ENCODE data around the gene SAAL1.
"Not testable (repeated sequence)": the region's sequence is repeated elsewhere in the genome, so short reads cannot be mapped to it uniquely, and the experiment has no call there.

Gene SAAL1, protein sequence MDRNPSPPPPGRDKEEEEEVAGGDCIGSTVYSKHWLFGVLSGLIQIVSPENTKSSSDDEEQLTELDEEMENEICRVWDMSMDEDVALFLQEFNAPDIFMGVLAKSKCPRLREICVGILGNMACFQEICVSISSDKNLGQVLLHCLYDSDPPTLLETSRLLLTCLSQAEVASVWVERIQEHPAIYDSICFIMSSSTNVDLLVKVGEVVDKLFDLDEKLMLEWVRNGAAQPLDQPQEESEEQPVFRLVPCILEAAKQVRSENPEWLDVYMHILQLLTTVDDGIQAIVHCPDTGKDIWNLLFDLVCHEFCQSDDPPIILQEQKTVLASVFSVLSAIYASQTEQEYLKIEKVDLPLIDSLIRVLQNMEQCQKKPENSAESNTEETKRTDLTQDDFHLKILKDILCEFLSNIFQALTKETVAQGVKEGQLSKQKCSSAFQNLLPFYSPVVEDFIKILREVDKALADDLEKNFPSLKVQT

DNA sequence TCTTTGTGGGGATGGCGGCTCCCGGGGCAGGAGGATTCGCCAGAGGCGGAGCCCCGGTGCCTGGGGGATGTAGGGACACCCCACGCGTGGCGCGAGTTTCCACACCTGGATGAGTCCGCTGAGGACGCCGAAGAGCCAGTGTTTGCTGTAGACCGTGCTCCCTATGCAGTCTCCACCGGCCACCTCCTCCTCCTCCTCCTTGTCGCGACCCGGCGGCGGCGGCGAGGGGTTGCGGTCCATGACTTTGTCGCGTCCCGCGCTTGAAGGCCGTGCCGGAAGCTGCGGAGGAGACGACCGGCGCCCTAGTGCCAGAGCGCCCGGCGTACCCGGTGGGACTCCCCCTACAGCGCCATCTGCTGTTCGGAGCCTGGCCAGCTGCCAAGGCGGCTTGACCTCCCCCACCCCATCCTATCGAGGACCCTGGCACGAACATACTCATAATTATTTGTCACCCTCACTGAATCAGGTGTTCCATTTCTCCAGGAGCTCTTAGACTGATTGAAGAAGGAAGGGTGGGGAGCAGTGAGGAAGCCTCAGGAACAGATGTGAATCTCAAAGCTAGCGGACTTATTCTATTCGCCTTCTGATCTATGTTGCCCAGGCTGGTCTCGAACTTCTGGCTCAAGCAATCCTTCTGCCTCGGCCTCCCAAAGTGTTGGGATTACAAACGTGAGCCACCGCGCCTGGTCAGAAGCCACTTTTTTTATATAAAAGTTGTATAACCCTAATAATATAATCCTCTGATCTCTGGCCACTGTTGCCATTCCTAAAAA is at the start of gene SAAL1:
TSS of gene SAAL1 (minus strand) at position 281 of the 773 bp plus-strand sequence. CDS start at position 240, 41 bp downstream.
- DNase-seq, result peak; percentile 91

DNA sequence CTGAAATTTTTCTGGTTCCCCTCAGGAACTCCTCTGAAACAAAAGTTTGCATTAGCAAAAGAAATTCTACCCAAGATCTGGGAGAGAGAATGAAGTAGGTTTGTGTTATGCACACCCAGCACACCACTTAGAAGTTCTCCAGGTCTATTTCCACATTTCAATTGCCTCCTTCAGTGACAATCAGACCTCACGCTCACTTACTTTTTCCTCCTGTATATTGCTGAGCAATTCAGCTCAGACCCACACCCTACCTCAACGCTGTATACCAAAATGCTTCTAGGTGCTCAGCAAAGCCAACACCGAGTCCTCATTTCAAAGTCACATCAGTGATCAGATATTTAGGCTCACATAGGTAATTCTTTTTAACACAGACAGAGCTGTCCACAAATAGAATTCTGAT is 45.7 kb upstream of the SAAL1 start:
- no peak for DNase-seq

DNA sequence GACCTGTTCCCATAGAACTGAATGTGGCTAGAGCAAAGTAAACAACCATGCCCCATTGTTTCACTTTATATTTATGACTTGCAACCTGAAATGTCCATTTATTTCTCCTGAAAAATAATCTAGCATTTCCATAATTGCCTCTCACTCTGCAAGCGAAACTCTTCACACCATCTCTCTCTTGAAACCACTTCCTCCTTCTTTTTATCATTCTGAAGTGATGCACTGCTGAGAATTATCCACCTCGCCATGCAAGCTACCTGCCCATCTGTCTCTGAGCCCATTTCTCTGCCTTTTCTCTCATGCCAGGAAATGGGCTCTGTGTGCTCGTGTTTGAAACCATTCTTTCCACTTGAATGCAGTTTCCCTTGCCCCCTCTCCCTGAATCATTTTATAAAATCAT is 40.0 kb upstream of the SAAL1 start:
- no peak for DNase-seq

DNA sequence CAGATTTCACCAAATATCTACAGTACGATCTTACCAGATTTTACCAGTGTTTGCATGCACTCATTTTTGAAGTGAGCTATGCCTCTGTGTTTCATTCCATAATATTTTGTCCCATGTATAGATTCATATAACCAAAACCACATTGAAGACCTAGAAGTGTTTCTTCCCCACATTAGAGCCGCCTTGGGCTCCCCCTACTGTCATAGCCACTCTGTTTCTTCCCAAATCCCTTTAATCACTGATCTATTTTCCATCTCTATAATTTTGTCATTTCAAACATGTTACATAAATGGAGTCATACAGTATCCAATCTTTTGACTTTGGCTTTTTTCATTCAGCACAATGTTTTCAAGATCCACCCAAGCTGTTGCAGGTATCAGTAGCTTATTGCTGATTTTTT is 39.1 kb upstream of the SAAL1 start:
- no peak for DNase-seq

DNA sequence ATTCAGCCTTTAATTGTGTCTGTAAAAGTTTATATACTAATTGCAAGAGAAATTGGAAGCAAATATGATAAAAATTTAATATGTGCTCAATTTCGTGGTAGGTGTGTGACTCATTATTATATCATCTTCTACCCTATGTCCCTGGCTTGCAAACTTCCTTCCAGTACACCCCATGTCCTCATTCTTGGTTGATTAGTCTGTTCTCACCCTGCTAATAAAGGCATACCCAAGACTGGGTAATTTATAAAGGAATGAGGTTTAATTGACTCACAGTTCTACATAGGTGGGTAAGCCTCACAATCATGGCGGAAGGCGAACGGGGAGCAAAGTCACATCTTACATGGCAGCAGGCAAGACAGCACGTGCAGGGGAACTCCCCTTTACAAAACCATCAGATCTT is 38.4 kb upstream of the SAAL1 start:
- DNase-seq, result no peak

DNA sequence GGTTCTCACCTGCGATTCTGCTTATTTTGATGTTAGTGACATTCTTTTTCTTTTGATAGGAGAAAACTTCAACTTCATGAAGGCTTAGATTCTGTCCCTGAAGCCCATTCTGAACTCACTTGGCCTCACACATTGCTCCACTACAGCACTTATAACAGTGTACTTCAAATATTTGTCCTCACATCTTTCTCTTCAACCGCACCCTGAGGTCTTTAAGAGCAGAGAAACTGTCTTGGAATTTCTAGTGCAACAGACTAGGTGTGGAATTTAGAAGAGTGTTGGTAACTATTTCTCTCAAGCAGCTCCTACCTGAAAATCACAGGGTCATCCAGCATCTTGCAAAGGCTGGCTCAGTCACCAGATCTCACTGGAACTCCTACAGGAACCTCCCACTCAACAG is 34.3 kb upstream of the SAAL1 start:
- no peak for DNase-seq

DNA sequence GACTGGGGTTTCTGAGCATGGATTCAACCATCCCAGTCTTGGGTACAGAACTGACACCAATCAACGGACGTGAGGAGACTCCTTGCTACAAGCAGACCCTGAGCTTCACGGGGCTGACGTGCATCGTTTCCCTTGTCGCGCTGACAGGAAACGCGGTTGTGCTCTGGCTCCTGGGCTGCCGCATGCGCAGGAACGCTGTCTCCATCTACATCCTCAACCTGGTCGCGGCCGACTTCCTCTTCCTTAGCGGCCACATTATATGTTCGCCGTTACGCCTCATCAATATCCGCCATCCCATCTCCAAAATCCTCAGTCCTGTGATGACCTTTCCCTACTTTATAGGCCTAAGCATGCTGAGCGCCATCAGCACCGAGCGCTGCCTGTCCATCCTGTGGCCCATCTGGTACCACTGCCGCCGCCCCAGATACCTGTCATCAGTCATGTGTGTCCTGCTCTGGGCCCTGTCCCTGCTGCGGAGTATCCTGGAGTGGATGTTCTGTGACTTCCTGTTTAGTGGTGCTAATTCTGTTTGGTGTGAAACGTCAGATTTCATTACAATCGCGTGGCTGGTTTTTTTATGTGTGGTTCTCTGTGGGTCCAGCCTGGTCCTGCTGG is 31.4 kb upstream of the SAAL1 start:
- DNase-seq, result no peak

DNA sequence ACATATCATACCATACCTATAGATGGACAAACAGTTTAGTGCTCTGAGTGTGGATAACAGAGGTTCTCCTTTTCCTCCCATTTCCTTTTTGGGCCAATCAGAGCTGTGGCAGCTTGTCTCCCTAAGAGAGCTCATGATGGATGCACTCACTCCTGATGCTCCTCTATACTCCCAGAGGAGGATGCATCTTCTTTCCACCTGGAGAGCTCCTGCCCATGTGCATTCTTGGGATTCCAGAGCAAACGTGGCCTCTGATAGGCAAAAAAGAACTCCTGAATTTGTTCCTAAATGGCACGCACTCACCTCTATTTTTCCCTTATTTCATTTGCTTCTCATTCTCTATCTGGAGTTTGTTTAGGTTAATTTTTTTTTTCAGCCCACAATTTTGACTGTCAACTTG is 29.4 kb upstream of the SAAL1 start:
- DNase-seq, result no peak

DNA sequence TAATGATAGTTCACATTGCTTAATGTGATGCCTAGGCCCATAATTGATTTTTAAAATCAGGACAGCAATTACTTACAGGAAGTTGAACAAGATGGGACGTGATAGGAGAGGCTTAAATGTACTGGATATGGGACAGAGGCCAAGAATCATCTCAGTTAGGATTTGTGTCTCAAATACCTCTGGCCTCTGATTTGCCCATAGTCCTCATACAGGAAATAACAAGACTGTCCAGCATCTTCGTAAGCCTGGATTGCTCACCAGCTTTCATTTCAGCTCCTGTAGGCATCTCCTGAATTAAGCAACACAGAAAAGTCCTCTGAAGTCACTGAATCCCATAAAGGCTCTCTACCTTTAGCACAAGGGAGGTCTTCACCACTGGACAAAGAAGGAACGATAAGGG is 26.5 kb upstream of the SAAL1 start, which contains the start of gene MRGPRX3:
TSS of gene MRGPRX3 (plus strand) at position 231 of the 400 bp plus-strand sequence. CDS start 4,632 bp downstream, outside the sequence.
- no peak for DNase-seq

DNA sequence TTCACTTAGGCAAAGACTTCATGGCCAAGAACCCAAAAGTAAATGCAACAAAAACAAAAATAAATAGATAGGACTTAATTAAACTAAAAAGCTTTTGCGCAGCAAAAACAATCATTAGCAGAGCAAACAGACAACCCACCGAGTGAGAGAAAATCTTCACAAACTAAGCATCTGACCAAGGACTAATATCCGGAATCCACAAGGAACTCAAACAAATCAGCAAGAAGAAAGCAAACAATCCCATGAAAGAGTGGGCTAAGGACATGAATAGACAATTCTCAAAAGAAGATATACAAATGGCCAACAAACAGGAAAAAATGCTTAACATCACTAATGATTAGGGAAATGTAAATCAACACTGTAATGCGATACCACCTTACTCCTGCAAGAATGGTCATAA is 25.2 kb upstream of the SAAL1 start:
- DNase-seq, result not testable (repeated sequence)

DNA sequence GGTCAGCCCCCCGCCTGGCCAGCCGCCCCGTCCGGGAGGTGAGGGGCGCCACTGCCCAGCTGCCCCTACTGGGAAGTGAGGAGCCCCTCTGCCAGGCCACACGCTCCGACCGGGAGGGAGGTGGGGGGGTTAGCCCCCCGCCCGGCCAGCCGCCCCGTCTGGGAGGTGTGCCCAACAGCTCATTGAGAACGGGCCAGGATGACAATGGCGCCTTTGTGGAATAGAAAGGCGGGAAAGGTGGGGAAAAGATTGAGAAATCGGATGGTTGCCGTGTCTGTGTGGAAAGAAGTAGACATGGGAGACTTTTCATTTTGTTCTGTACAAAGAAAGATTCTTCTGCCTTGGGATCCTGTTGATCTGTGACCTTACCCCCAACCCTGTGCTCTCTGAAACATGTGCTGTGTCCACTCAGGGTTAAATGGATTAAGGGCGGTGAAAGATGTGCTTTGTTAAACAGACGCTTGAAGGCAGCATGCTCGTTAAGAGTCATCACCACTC is 15.5 kb upstream of the SAAL1 start:
- DNase-seq, result not testable (repeated sequence)

DNA sequence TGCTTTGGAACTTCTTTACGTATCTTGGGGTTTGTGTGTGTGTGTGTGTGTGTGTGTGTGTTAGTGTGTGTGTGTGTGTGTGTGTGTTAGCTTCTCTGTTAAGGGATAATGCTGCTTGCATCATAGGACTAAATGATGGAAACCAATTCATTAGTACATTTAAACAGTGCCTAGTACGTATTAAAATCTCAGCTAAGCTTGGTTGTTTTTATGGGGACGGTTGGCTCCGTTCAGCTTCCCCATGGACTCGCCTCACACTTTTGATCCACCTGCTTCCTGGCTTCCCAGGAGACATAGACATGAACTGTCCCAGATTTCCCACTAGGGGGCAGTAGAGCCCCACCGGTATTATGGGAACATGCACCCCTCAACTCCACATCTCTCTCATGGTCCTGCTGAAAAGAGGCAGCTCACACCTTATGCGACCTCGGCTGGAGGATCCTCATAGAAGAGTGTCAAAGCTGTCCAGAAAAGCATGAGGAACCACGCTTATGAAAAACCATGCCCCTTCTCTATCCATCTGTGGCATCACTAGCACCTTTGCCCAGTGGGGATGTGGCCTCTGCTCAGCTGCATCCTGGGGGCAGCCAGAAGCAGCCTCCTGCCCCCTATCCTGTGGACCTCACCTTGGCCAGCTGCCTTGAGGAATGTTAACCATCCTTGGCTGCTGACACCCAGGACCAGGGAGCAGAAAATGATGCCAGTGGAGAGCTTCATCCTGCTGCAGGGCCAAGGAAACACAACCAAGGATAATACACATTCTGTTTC is 9.7 kb upstream of the SAAL1 start:
- peak; percentile 58 for DNase-seq

DNA sequence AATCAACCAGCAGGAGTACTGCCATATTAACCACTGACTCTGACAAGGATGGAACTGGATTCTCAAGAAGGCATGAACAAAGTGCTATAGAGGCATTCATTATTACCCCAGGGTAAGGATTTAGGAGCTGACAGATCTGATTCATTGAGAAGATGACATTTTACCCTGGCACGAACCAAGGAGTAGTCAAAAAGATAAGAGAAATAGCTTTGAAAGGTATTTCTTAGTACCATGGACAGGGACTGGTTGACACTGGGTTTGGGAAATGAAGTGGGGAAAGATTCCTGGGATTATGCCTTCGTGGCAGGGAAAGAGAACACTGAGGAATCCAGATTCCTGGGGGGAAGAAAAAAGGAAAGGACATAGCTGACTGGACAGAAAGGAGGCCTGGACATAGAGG is 5.1 kb upstream of the SAAL1 start:
- no peak for DNase-seq

DNA sequence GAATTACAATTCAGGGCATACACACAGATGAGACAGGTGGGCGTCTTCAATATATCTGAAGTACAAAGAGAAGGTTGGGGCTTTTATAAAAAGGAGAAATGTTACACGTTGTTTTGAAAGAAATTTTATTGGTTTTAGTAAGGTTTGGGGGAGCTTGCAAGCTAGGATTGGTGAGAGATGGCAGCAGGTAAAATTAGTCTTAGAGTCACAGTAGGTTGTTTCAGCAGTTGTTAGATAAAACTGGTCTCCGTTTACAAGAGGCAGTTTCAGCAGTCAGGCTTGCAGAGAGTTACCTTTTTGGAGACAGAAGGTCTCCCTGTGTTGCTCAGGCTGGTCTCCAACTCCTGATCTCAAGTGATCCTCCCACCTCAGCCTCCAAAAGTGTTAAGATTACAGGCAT is 2.4 kb upstream of the SAAL1 start:
- DNase-seq, result no peak

DNA sequence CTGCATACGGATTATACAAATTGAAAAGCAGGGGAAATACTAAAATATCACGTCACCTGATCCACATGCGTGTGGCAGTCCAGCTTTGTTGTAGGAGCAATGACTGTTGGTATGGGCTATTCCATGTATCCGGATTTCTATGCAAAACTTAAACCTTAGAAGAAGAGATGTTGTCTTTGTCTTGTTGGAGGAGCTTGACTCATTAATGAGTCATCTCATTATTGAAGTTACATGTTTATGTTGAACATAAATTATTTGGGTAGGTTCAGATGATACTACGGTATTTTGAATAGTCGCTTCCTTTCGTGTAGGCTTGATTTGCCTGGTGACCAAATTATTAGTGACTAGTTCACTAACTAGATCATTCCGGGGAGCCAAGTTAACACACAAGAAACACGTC is 806 bp upstream of the SAAL1 start:
- DNase-seq, result no peak

DNA sequence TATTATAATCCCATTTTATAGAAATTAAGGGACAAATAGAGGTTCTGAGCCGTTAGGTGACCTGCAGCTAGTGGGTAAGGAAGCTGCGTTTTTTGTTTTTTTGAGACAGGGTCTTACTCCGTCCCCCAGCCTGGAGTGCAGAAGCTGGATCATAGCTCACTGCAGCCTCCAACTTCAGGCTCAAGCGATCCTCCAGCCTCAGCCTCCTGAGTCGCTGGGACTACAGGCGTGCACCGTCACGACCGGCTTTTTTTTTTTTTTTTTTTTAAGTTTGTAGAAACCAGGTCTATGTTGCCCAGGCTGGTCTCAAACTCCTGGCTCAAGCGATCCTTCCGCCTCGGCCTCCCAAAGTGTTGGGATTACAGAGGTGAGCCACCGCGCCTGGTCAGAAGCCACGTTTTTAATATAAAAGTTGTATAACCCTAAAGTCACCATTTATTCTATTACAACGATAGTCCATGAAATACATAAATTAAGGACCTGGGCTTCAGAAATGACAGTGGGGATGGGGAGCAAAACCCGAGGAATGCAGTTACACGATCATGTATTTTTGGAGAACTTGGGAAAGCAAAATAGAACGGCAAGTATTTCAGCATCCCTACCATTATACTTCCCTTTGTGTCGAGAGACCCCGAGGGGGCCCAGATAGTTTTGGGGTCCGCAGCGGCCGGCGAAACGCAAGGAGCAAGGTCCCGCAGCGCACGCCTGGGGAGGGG is 638 bp downstream of the SAAL1 start:
- no peak for DNase-seq

DNA sequence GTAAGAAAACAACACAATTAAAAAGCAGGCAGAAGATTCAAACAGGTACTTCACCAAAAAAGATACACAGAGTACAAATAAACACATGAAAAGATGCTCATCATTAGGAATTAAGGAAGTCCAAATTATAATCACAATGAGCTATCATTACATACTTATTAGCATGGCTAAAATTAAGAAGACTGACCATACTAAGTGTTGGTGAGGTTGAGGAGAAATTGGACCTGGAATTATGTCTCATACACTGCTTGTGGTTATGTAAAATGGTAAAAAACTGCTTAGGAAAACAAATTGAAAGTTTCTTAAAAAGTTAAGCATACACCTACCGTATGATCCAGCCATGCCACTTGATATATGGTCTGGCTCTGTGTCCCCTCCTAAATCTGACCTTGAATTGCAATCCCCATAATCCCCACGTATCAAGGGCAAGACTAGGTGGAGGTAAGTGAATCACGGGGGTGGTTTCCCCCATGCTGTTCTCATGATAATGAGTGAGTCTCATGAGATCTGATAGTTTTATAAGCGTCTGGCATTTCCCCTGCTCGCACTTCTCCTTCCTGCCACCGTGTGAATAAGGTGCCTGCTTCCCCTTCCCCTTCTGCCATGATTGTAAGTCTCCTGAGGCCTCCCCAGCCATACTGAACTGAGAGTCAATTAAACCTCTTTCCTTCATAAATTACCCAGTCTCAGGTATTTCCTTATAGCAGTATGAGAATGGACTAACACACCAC is 4.8 kb downstream of the SAAL1 start:
- no peak for DNase-seq

DNA sequence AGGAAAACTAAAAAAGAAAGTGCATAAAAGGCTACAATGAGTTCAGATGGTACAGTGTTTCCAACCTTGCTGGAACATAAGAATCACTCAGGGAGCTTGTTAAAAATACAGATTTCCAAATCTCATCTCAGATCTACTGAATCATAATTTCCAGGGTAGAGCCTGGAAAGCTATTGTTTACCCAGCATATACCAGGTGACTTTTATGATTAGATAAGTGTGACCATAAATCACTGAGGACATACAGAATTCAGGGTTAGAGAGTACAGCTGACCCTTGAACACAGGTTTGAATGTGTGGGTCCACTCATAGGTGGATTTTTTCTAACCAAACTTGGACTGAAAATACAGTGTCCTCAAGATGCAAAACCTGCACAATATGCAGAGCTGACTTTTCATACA is 11.9 kb downstream of the SAAL1 start:
- no peak for DNase-seq

DNA sequence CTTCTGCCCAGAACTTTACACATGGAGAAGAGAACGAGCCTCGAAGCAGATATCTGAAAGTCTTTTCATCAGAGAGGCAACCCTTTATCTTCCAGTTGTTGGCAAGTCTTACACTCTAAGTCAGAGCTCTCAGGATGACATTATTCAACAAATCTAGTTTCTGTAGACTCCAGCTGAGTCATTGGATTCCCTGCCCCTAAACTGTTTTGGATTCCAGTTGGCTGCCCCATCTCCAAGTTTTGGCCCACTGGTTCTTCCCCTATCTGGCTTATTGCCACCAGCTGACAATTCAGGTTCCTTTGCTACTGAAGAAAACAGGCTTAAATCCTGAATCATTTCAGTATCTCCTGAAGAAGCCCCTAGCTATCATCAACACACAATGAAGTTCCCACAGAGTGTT is 14.2 kb downstream of the SAAL1 start:
- DNase-seq, result no peak

DNA sequence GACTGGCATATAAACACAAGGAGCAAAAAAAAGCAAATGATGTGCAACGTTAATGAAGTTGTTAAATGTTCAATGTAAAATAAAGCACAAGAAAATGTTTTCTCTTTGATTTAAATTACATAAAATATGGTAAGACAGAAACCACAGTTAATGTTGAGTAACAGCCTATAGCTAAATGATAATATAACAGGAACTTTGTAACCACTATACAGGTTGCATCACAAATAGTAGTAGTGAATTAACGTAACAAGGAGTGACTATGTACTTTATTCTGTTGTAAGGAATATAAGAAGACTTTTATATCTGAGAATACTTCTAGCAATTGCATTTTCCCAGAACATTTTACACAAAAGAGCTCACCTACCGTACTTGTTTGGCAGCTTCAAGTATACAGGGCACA is 16.9 kb downstream of the SAAL1 start:
- no peak for DNase-seq

DNA sequence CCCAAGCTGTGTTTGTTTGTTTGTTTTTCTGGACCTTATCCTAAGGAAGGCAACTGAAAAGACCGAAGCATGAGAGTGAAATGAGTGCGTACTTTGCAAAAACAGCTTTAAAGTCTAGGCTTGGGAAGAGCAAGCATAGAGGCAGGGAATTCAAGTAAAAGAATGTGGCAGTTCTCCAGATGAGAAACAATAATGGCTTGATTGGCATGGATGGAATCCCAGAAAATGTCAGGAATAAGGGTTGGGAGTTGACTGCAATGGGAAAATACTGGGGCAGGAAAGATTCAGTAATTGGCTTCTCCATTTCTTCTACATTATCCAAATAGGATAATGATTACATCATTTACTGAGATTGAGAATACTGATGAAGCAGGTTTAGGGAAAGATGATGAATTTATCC is 17.5 kb downstream of the SAAL1 start:
- DNase-seq, result no peak

Measured in activated T-cell treated with anti-CD3 and anti-CD28 coated beads, Interleukin-2, amount 50 U/mL, for 1 hour (primary cell).